Umbilical cord (tissue), 2 donors: ENCODE measurements around the gene SLC17A7. TPM values are rescaled to one million over a fixed set of nuclear protein-coding genes. Genes with fewer than 3 reads are reported as not detected.
"Not testable (repeated sequence)": the region's sequence is repeated elsewhere in the genome, so short reads cannot be mapped to it uniquely, and the experiment has no call there.

Experiments
- DNase-seq: peaks from one replicate; pipeline ENCODE4 v3.0.0-alpha.2; 2015; ENCODE audit warnings: low spot score
- total RNA-seq: library from RNA; depleted of rRNA; stranded (reverse); fragments of >200 nt; gene quantifications from one replicate; pipeline ENCODE4 v1.2.3, GENCODE V29; 2014; ENCODE audit warnings: low replicate concordance; ENCODE audit not compliant: insufficient read depth

Gene SLC17A7
- total RNA-seq: 0.72 TPM

- no peak for DNase-seq
Measured at GRCh38 chr19:49441210-49441959, at the start of gene SLC17A7. Gene SLC17A7 (minus strand): TSS chr19:49441527. CDS start chr19:49441379, 148 bp downstream.

GRCh38 chr19:49490287-49491029 lies 49.1 kb upstream of the SLC17A7 start:
- DNase-seq: no peak

GRCh38 chr19:49489601-49490167 lies 48.4 kb upstream of the SLC17A7 start:
- no peak for DNase-seq

GRCh38 chr19:49488863-49489537 lies 47.7 kb upstream of the SLC17A7 start:
- no peak for DNase-seq

- DNase-seq: no peak
Measured at GRCh38 chr19:49488046-49488862, 46.9 kb upstream of the SLC17A7 start.

- DNase-seq: peak; percentile 100
Measured at GRCh38 chr19:49487277-49488045, 46.1 kb upstream of the SLC17A7 start, which contains the start of gene RPL13A. Gene RPL13A (plus strand): TSS chr19:49487608. CDS start chr19:49487630, 22 bp downstream.

GRCh38 chr19:49486710-49487276 lies 45.5 kb upstream of the SLC17A7 start:
- DNase-seq: no peak

GRCh38 chr19:49486232-49486631 lies 44.9 kb upstream of the SLC17A7 start:
- no peak for DNase-seq

GRCh38 chr19:49481020-49481683 lies 39.8 kb upstream of the SLC17A7 start:
- no peak for DNase-seq

GRCh38 chr19:49479975-49480628 lies 38.8 kb upstream of the SLC17A7 start:
- no peak for DNase-seq

- no peak for DNase-seq
Measured at GRCh38 chr19:49475995-49476880, 34.9 kb upstream of the SLC17A7 start.

GRCh38 chr19:49475191-49475917 lies 34.0 kb upstream of the SLC17A7 start:
- no peak for DNase-seq

GRCh38 chr19:49474542-49474924 lies 33.2 kb upstream of the SLC17A7 start:
- no peak for DNase-seq

- peak; percentile 66 for DNase-seq
Measured at GRCh38 chr19:49473868-49474541, 32.7 kb upstream of the SLC17A7 start, which contains the start of gene FLT3LG. Gene FLT3LG (plus strand): TSS chr19:49474215. CDS start chr19:49474640, 425 bp downstream.

GRCh38 chr19:49473501-49473867 lies 32.2 kb upstream of the SLC17A7 start:
- DNase-seq: not testable (repeated sequence)

GRCh38 chr19:49472936-49473335 lies 31.6 kb upstream of the SLC17A7 start:
- DNase-seq: no peak
